Measurements from ENCODE around the gene MSRB1. TPM values are rescaled to one million over a fixed set of nuclear protein-coding genes. Genes with fewer than 3 reads are reported as not detected.

Gene MSRB1
- total and polyA plus RNA-seq, 9 of the 15 experiments (the other 6 are each of a cell fraction or from before 2014, with no cell fraction given), result 5.4 to 33.7 (median 25.7) TPM

- TF ChIP-seq TRIM24 (IDR thresholded peaks at IDR 0.05) (no peak; a peak in 1 of 4 replicates), MYC (IDR thresholded peaks at IDR 0.05; ENCODE audit: low read depth, low read length) (peak; percentile 86), MYC (CRISPR knock-in tag; IDR thresholded peaks at IDR 0.05; ENCODE audit: borderline replicate concordance, low read depth) (no peak), KHSRP (IDR thresholded peaks at IDR 0.05) (no peak), CTBP1 (IDR thresholded peaks at IDR 0.05; ENCODE audit: borderline replicate concordance) (peak; percentile 99), RFX1 (IDR thresholded peaks at IDR 0.05) (peak; percentile 91), OTX1 (CRISPR knock-in tag; IDR thresholded peaks at IDR 0.05) (no peak), CREB3 (tag; conservative IDR thresholded peaks at IDR 0.05; ENCODE audit: low read depth) (no peak), FOXP4 (CRISPR knock-in tag; IDR thresholded peaks at IDR 0.05; ENCODE audit: borderline replicate concordance) (0 out of 2 replicates have a peak, but pooled peaks have one; percentile 41), DDX20 (tag; IDR thresholded peaks at IDR 0.05; ENCODE audit: low read depth) (no peak), CBX8 (IDR thresholded peaks at IDR 0.05; ENCODE audit: borderline replicate concordance, extremely low read depth, low read depth, low read length, poor library complexity, severe bottlenecking) (no peak), KLF6 (CRISPR knock-in tag; IDR thresholded peaks at IDR 0.05; ENCODE audit: borderline replicate concordance) (no peak), NONO (IDR thresholded peaks at IDR 0.05; ENCODE audit: low read depth in 2 of 2, low read length in 1 of 2) (peak; percentile 91), GTF2B (IDR thresholded peaks at IDR 0.05; ENCODE audit: extremely low read depth, insufficient read length) (no peak), PYGO2 (tag; IDR thresholded peaks at IDR 0.05) (no peak), SMARCC2 (IDR thresholded peaks at IDR 0.05; ENCODE audit: low read depth) (no peak), RUNX1 (IDR thresholded peaks at IDR 0.05; ENCODE audit: low read depth) (peak; percentile 8; the same call in 1 of the 2 replicates), MXD1 (CRISPR knock-in tag; IDR thresholded peaks at IDR 0.05; ENCODE audit: borderline replicate concordance, poor library complexity, severe bottlenecking) (peak; percentile 49), KDM4B (IDR thresholded peaks at IDR 0.05; ENCODE audit: borderline replicate concordance in 2 of 2, low read depth in 1 of 2) (0 out of 4 replicates have a peak, but pooled peaks of 1 of the 2 experiments have one; percentile 16), ARNT (IDR thresholded peaks at IDR 0.05) (no peak), ZNF282 (CRISPR knock-in tag; IDR thresholded peaks at IDR 0.05) (0 out of 2 replicates have a peak, but pooled peaks have one; percentile 44)
Observed at GRCh38 chr16:1983544-1984346, 40.7 kb upstream of the MSRB1 start, which contains the start of gene GFER (continued).
